ENCODE data around the gene CRADD. TPM values are rescaled to one million over a fixed set of nuclear protein-coding genes. Genes with fewer than 3 reads are reported as not detected.

Gene CRADD
- total RNA-seq, 1 donor from 2014 or later: not detected

DNA sequence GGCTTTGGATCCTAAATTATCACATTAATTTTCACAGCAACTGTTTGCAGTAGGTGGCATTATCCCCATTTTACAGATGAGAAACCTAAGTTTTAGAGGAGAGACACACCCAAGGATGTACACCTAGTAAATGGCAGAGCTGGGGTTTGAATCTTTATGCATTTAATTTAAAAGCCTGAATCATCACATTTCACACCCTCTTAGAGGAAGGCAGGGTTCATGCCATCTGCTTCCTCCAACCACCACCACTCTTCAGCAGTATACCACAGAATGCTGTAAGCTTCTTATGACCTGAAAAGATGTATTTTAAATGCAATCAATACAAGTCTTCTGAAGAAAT lies 90.3 kb downstream of the CRADD start:
- intact Hi-C loops (cut with DNase I): loop anchor here (1.0 kb wide), 1 partner anchor 334 kb away; no protein-coding TSS in a partner anchor
- H3K27ac ChIP-seq: peak overlapping the region; percentile 6 to 31
- H3K4me3 ChIP-seq: peak overlapping the region; percentile 5 to 26
- H3K36me3 ChIP-seq: no peaks in the 10 kb centered on the region
- no peaks in the 10 kb centered on the region for H3K27me3 ChIP-seq
- TF ChIP-seq, protein P1, sequence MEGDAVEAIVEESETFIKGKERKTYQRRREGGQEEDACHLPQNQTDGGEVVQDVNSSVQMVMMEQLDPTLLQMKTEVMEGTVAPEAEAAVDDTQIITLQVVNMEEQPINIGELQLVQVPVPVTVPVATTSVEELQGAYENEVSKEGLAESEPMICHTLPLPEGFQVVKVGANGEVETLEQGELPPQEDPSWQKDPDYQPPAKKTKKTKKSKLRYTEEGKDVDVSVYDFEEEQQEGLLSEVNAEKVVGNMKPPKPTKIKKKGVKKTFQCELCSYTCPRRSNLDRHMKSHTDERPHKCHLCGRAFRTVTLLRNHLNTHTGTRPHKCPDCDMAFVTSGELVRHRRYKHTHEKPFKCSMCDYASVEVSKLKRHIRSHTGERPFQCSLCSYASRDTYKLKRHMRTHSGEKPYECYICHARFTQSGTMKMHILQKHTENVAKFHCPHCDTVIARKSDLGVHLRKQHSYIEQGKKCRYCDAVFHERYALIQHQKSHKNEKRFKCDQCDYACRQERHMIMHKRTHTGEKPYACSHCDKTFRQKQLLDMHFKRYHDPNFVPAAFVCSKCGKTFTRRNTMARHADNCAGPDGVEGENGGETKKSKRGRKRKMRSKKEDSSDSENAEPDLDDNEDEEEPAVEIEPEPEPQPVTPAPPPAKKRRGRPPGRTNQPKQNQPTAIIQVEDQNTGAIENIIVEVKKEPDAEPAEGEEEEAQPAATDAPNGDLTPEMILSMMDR (IDR thresholded peaks at IDR 0.05): no peak
- DNase-seq (ENCODE audit: low spot score in 2 of 2): no peak
- H3K9me3 ChIP-seq: no peaks in the 10 kb centered on the region
- H3K4me1 ChIP-seq: peaks cover 3 to 4% of the 10 kb centered on the region in 2 donors

DNA sequence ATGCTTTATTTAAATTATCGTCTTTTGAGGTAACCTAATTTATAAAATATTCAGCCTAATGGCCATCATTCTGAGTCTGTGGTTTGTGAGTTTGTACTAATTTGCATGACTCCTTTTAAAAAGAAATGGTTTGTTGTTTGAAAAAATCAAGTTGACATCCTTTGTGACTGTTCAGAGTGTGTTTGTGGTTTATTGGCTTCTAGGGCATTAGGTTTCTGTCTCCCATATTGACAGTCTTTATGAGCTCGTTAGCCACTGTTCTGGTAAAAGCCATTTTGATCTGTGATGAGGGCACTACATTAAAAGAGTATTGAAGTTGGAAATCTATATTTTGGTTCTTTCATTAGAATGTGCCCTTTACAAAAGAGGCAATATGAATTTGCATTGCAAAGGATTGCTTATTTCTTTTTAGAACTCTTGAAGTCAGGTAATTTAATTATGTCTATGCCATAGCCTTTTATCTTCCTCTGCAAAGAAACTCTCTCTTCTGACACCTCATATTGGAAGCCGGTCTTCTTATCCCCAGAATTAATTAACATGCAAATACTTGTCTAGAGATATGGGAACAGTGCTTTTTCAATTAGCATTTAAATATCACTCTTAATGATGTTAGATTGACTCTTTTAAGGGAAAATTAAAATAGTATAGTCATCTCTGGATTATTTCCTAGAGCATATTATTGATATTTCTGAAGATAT lies 95.0 kb downstream of the CRADD start:
- no peaks in the 10 kb centered on the region for H3K9me3 ChIP-seq
- no peak for DNase-seq (ENCODE audit: low spot score in 2 of 2)
- H3K4me3 ChIP-seq: no peak overlapping the region
- no peaks in the 10 kb centered on the region for H3K27me3 ChIP-seq
- TF ChIP-seq, protein P1 (IDR thresholded peaks at IDR 0.05): no peak
- H3K27ac ChIP-seq: no peak overlapping the region
- intact Hi-C loops (cut with DNase I): no loop called here
- H3K4me1 ChIP-seq: peaks cover 12 to 15% of the 10 kb centered on the region in 2 donors
- no peaks in the 10 kb centered on the region for H3K36me3 ChIP-seq

DNA sequence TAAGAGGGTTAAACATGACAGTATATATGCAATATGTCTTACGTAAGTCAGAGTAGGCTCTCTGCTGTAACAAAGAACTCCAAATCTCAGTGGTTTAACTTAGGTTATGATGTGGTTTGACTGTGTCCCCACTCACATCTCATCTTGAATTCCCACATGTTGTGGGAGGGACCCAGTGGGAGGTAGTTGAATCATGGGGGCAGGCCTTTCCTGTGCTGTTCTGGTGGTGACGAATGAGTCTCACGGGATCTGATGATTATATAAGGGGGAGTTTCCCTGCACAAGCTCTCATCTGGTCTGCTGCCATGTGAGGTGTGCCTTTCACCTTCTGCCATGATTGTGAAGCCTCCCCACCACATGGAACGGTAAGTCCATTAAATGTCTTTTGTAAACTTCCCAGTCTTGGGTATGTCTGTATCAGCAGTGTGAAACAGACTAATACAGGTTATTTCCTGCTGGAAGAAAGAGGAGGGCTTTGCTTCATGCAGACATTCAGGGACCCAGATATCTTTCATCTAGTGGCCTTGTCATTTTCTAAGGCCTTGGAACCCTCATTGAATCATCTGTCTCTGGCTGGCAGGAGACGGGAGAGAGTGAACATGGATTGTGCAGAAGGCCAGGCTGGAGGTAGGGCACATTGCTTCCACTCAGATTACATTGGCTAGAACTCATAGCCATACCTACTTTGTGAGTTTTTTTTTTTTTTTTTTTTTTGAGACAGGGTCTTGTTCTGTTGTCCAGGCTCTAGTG lies 96.1 kb downstream of the CRADD start:
- H3K36me3 ChIP-seq: no peaks in the 10 kb centered on the region

DNA sequence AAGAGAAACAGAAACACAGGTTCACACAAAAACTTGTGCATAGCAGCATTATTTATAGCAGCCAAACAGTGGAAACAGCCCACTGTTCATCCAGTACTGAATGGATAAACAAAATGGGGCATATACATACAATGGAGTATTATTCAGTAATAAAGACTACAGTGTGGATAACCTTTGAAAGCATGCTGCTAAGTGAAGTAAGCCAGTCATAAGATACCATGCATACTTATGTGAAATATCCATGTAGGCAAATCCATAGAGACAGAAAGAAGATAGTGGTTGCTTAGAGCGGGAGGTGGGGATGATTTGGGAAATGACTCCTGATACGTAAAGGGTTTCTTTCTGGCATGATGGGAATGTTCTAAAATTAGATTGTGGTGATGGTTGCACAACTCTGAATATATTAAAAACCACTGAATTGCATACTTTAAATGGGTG lies 99.4 kb downstream of the CRADD start:
- Histone ChIP-seq H3K36me3 (no peaks in the 10 kb centered on the region), H3K27ac (peak overlapping the region; percentile 91 to 92), H3K4me3 (peak overlapping the region in 1 of 2 donors; percentile 13), H3K4me1 (peaks cover 17 to 32% of the 10 kb centered on the region in 2 donors), H3K27me3 (no peaks in the 10 kb centered on the region), H3K9me3 (no peaks in the 10 kb centered on the region)
- no peak for DNase-seq (ENCODE audit: low spot score in 2 of 2)
- TF ChIP-seq, protein P1 (IDR thresholded peaks at IDR 0.05): no peak
- intact Hi-C loops (cut with DNase I): loop anchor here (5.0 kb wide), 3 partner anchors 99 to 141 kb away; partner anchors contain the start of gene CRADD

More for the DNA sequence above, 96.1 kb downstream of the CRADD start:
- no peaks in the 10 kb centered on the region for H3K27me3 ChIP-seq
- no peak overlapping the region for H3K4me3 ChIP-seq
- no peak for DNase-seq (ENCODE audit: low spot score in 2 of 2)
- TF ChIP-seq, protein P1 (IDR thresholded peaks at IDR 0.05): no peak
- intact Hi-C loops (cut with DNase I): no loop called here
- H3K4me1 ChIP-seq: peaks cover 17 to 19% of the 10 kb centered on the region in 2 donors
- no peak overlapping the region for H3K27ac ChIP-seq
- no peaks in the 10 kb centered on the region for H3K9me3 ChIP-seq

DNA sequence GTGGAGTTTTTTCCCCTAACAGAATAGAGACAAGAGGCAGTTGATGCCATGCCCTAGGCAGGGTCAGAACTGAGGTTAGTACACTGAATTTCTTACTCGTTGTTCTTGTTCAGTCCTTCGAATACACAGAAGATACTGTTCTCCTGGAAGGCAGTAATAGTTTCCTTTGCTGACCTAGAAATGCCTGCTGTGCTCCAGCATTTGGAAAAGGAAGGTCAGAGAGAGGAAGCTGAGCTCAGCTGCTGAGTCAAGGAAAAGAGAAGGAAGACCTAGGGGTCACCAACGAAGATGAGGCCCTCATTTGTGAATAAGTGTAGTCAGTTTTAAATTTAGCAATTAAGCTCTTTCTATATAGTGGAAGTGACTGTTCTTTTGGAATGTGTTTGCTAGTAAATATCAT lies 100.1 kb downstream of the CRADD start:
- TF ChIP-seq, protein P1 (IDR thresholded peaks at IDR 0.05): no peak
- peak overlapping the region; percentile 91 to 92 for H3K27ac ChIP-seq
- no peak for DNase-seq (ENCODE audit: low spot score in 2 of 2)
- intact Hi-C loops (cut with DNase I): loop anchor here (5.0 kb wide), 3 partner anchors 100 to 140 kb away; partner anchors contain the start of gene CRADD
- H3K36me3 ChIP-seq: no peaks in the 10 kb centered on the region
- H3K4me3 ChIP-seq: peak overlapping the region in 1 of 2 donors; percentile 13
- no peaks in the 10 kb centered on the region for H3K9me3 ChIP-seq
- no peaks in the 10 kb centered on the region for H3K27me3 ChIP-seq
- H3K4me1 ChIP-seq: peaks cover 17 to 32% of the 10 kb centered on the region in 2 donors
